ENCODE measurements around the gene ERAS.

DNA sequence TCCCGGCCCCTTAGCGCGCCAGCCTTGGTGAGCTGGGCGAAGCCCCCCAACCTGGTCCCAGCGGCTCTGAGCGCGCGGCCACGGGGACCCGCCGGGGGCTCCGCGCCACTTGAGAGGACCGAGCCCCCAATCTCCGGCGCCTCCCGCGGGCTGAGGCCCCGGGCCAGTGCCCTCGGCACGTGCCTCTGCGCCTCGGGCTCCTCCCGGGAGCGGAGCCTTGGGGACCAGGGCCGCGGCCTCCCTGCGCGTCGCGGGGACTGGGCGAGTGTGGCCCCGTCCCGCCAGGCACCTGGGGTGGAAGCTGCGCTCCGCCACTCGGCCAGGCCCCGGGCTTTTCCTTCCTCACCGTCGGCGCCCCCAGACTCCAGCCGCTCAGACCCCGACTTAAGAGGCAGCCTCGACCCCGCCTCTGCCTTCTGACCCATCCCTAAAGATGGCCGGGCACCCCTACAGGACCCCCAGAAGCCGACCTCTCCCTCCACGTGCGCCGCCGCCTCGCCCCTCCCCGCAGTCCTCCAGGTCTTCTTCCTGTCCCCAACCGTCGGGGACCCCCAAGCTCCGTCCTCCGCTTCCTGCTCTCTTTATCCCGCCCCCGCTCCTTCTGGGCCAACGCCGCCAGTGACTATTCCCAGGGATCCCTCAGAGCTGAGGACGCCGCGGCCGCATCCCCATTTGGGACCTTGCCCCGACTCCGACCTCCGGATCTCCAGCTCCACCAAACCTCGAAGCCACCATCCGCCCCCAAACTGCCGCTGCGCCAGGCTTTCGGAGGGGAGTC is 752 bp downstream of the ERAS start:
- TF ChIP-seq, protein P1, sequence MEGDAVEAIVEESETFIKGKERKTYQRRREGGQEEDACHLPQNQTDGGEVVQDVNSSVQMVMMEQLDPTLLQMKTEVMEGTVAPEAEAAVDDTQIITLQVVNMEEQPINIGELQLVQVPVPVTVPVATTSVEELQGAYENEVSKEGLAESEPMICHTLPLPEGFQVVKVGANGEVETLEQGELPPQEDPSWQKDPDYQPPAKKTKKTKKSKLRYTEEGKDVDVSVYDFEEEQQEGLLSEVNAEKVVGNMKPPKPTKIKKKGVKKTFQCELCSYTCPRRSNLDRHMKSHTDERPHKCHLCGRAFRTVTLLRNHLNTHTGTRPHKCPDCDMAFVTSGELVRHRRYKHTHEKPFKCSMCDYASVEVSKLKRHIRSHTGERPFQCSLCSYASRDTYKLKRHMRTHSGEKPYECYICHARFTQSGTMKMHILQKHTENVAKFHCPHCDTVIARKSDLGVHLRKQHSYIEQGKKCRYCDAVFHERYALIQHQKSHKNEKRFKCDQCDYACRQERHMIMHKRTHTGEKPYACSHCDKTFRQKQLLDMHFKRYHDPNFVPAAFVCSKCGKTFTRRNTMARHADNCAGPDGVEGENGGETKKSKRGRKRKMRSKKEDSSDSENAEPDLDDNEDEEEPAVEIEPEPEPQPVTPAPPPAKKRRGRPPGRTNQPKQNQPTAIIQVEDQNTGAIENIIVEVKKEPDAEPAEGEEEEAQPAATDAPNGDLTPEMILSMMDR (conservative IDR thresholded peaks at IDR 0.05; ENCODE audit: low read depth, low read length) = no peak
- TF ChIP-seq EZH2 (IDR thresholded peaks at IDR 0.05; ENCODE audit: borderline replicate concordance, low read depth, low read length, poor library complexity, severe bottlenecking) = no peak

Measured in A673 (cell line).